SK-N-SH (cell line): ENCODE data around the gene GLIS1. TPM values are rescaled to one million over a fixed set of nuclear protein-coding genes. Genes with fewer than 3 reads are reported as not detected.

Experiments
- CTCF ChIA-PET: fragments of 300-600, 350-600 bp; formaldehyde crosslinking; extraction: SDS; loops from one replicate; lab custom pipeline; 2021; lab: Yijun Ruan, JAX
- POLR2A ChIA-PET: fragments of 350-600 bp; sonication (Branson Sonifier 250); formaldehyde crosslinking; extraction: SDS; loops from one replicate; lab custom pipeline; 2020; ENCODE audit warnings: antibody characterized with exemption, inconsistent platforms; lab: Yijun Ruan, JAX
- DNase-seq: peaks from one replicate; pipeline ENCODE4 v3.0.0; 2012
- H2AFZ ChIP-seq: fragments of 200-600 bp; sonication (generic); 2 replicates; pipeline ENCODE4 v1.8.1; 2016; ENCODE audit warnings: antibody characterized with exemption, mild to moderate bottlenecking, low read depth
- H3F3A ChIP-seq: fragments of 200-600 bp; sonication (generic); replicated peaks from 2 replicates; pipeline ENCODE3; 2016; ENCODE audit warnings: antibody characterized with exemption, mild to moderate bottlenecking; ENCODE audit not compliant: insufficient read depth
- H3K27ac ChIP-seq, 2 experiments: fragments of 200-500 bp in 1 of 2; fragments of 200-600 bp in 1 of 2; sonication (Bioruptor generic) in 1 of 2; sonication (generic), shearing (Covaris generic) in 1 of 2; 2 replicates each; pipeline versions ENCODE4 v1.5.1 to v1.6.1; 2014 to 2016; ENCODE audit warnings: low read depth in 2 of 2, inconsistent platforms in 1 of 2, low read length in 1 of 2, mild to moderate bottlenecking in 1 of 2, mixed read lengths in 1 of 2
- H3K27me3 ChIP-seq: fragments of 200-600 bp; sonication (generic), shearing (Covaris generic); 2 replicates; pipeline ENCODE4 v1.6.1; 2016; ENCODE audit warnings: mixed run types; ENCODE audit not compliant: insufficient read depth
- H3K36me3 ChIP-seq, 2 experiments: fragments of 200-500 bp in 1 of 2; fragments of 200-600 bp in 1 of 2; sonication (Bioruptor generic) in 1 of 2; sonication (generic) in 1 of 2; replicated peaks in 1 of 2; 2 replicates each; pipeline versions ENCODE3 to v1.5.1; 2014 to 2016; ENCODE audit warnings: low read length in 1 of 2, mild to moderate bottlenecking in 1 of 2; ENCODE audit not compliant: insufficient read depth in 2 of 2, control insufficient read depth in 1 of 2
- H3K4me1 ChIP-seq, 2 experiments: fragments of 200-500 bp in 1 of 2; fragments of 200-600 bp in 1 of 2; sonication (Bioruptor generic) in 1 of 2; sonication (generic), shearing (Covaris generic) in 1 of 2; 2 replicates each; pipeline versions ENCODE4 v1.5.1 to v1.6.1; 2014 to 2016; ENCODE audit warnings: low read depth in 1 of 2, low read length in 1 of 2, mixed run types in 1 of 2; ENCODE audit not compliant: insufficient read depth in 2 of 2, control insufficient read depth in 1 of 2
- H3K4me2 ChIP-seq: fragments of 200-600 bp; sonication (generic), shearing (Covaris generic); 2 replicates; pipeline ENCODE4 v1.6.1; 2017; ENCODE audit warnings: mixed run types
- H3K4me3 ChIP-seq, 2 experiments: fragments of 200-500 bp in 1 of 2; fragments of 200-600 bp in 1 of 2; sonication (Bioruptor generic) in 1 of 2; sonication (generic), shearing (Covaris generic) in 1 of 2; 2 replicates each; pipeline versions ENCODE4 v1.5.1 to v1.8.1; 2014 to 2016; ENCODE audit warnings: low read depth in 2 of 2, inconsistent platforms in 1 of 2, low read length in 1 of 2, mild to moderate bottlenecking in 1 of 2, mixed read lengths in 1 of 2, moderate library complexity in 1 of 2
- H3K79me2 ChIP-seq: fragments of 200-600 bp; sonication (generic); 2 replicates; pipeline ENCODE4 v1.8.1; 2017; ENCODE audit warnings: mild to moderate bottlenecking; ENCODE audit not compliant: insufficient read depth
- H3K9ac ChIP-seq: fragments of 200-600 bp; sonication (generic); 2 replicates; pipeline ENCODE4 v1.6.1; 2017; ENCODE audit warnings: mixed run types
- H3K9me2 ChIP-seq: fragments of 200-600 bp; sonication (generic); 2 replicates; pipeline ENCODE4 v1.6.1; 2017; ENCODE audit warnings: mixed run types
- H3K9me3 ChIP-seq: fragments of 200-600 bp; sonication (generic); 2 replicates; pipeline ENCODE4 v1.6.1; 2017; ENCODE audit warnings: mixed run types, mild to moderate bottlenecking, moderate library complexity
- H4K20me1 ChIP-seq: fragments of 200-600 bp; sonication (generic); 2 replicates; pipeline ENCODE4 v1.6.1; 2017; ENCODE audit warnings: mild to moderate bottlenecking, mixed run types; ENCODE audit not compliant: insufficient read depth
- ELF1 ChIP-seq: IDR thresholded peaks from 2 replicates; pipeline ENCODE4 v1.4.0; 2012
- EZH2phosphoT487 ChIP-seq: fragments of 200-600 bp; sonication (generic); IDR thresholded peaks from 2 replicates; pipeline ENCODE4 v1.6.1; 2017; ENCODE audit warnings: low read depth, mixed run types, mild to moderate bottlenecking, antibody characterized with exemption, moderate library complexity, borderline replicate concordance
- GABPA ChIP-seq: IDR thresholded peaks from 2 replicates; pipeline ENCODE4 v1.4.0; 2012; ENCODE audit warnings: low read depth, mild to moderate bottlenecking
- JUND ChIP-seq: IDR thresholded peaks from 2 replicates; pipeline ENCODE4 v1.4.0; 2012
- MEF2A ChIP-seq: IDR thresholded peaks from 2 replicates; pipeline ENCODE4 v1.4.0; 2012; ENCODE audit warnings: low read depth, borderline replicate concordance
- MXI1 ChIP-seq: IDR thresholded peaks from 2 replicates; pipeline ENCODE4 v1.6.1; 2012; ENCODE audit warnings: mild to moderate bottlenecking, low read depth, low read length, improper control_type of control experiment
- NRF1 ChIP-seq: IDR thresholded peaks from 2 replicates; pipeline ENCODE4 v1.6.1; 2012; ENCODE audit warnings: low read depth, mild to moderate bottlenecking, low read length
- PBX3 ChIP-seq: IDR thresholded peaks from 2 replicates; pipeline ENCODE4; 2012
- POLR2AphosphoS5 ChIP-seq: IDR thresholded peaks from 2 replicates; pipeline ENCODE4 v1.6.1; 2012; ENCODE audit warnings: low read depth, low read length
- RAD21 ChIP-seq: IDR thresholded peaks from 2 replicates; pipeline ENCODE4 v1.6.1; 2012; ENCODE audit warnings: mild to moderate bottlenecking, low read length
- RCOR1 ChIP-seq: fragments of 150-350 bp; IDR thresholded peaks from 2 replicates; pipeline ENCODE4 v1.6.1; 2017; ENCODE audit warnings: antibody characterized with exemption, low read length
- RFX5 ChIP-seq: IDR thresholded peaks from 2 replicates; pipeline ENCODE4 v1.6.1; 2012; ENCODE audit warnings: mild to moderate bottlenecking, improper control_type of control experiment, low read length
- SIN3A ChIP-seq: IDR thresholded peaks from 2 replicates; pipeline ENCODE4 v1.6.1; 2012; ENCODE audit warnings: low read depth, mild to moderate bottlenecking, low read length, moderate library complexity, borderline replicate concordance
- SMC3 ChIP-seq: IDR thresholded peaks from 2 replicates; pipeline ENCODE4 v1.6.1; 2012; ENCODE audit warnings: low read depth, low read length, improper control_type of control experiment
- TAF1 ChIP-seq: IDR thresholded peaks from 2 replicates; pipeline ENCODE4 v1.6.1; 2012; ENCODE audit warnings: low read depth, mild to moderate bottlenecking, low read length, moderate library complexity, borderline replicate concordance
- USF1 ChIP-seq: IDR thresholded peaks from 2 replicates; pipeline ENCODE4 v1.4.0; 2012; ENCODE audit warnings: low read depth, borderline replicate concordance
- USF2 ChIP-seq: fragments of 150-350 bp; IDR thresholded peaks from 2 replicates; pipeline ENCODE4 v1.6.1; 2017; ENCODE audit warnings: antibody characterized with exemption, low read length, low read depth, borderline replicate concordance
- WGBS: methylation state at CpG from one replicate; pipeline ENCODE4 v1.1.6; 2017; ENCODE audit warnings: low lambda C conversion rate; 5-methylcytosine and 5-hydroxymethylcytosine counted together
- polyA plus RNA-seq, 3 experiments: library from polyadenylated mRNA; depleted of rRNA; stranded (reverse); fragments of >200 nt; gene quantifications; 2 replicates each; pipeline ENCODE4 v1.2.3, GENCODE V29; 2012

The GLIS1 gene
- polyA plus RNA-seq, 1 of the 3 experiments (the other 2 are of a cell fraction) = 0.13 TPM

GRCh38 chr1:53518775-53519174 lies 220.2 kb downstream of the GLIS1 start:
- Histone ChIP-seq H3K9me2 (no peaks in the 10 kb centered on the region), H3K27me3 (no peaks in the 10 kb centered on the region), H3K36me3 (no peaks in the 10 kb centered on the region), H3K79me2 (no peaks in the 10 kb centered on the region), H3F3A (no peaks in the 10 kb centered on the region), H3K4me2 (no peak overlapping the region), H3K9ac (no peak overlapping the region), H3K27ac (no peak overlapping the region), H4K20me1 (no peaks in the 10 kb centered on the region), H2AFZ (no peak overlapping the region), H3K4me3 (no peak overlapping the region), H3K4me1 (peaks cover 0 to 64% of the 10 kb centered on the region in 2 experiments; a peak in 1 of 4 replicates), H3K9me3 (no peaks in the 10 kb centered on the region)
- 61% methylated on average over 5 of the region's 6 CpGs for WGBS
- CTCF ChIA-PET = interaction anchor here (0.7 to 5.2 kb wide), 2 partner anchors 34 to 160 kb away, joined by 3 to 21 read pairs; no protein-coding TSS in a partner anchor
- no peak for TF ChIP-seq TAF1
- no peak for TF ChIP-seq GABPA
- no peak for TF ChIP-seq NRF1
- no peak for TF ChIP-seq USF2
- no peak for TF ChIP-seq RAD21
- no peak for TF ChIP-seq RCOR1
- no peak for TF ChIP-seq USF1
- no peak for TF ChIP-seq POLR2AphosphoS5
- TF ChIP-seq EZH2phosphoT487 = no peak
- POLR2A ChIA-PET = no interaction called here
- no peak for DNase-seq

GRCh38 chr1:53517821-53518352 lies 221.1 kb downstream of the GLIS1 start:
- DNase-seq = no peak
- Histone ChIP-seq H3K79me2 (no peaks in the 10 kb centered on the region), H3K27me3 (no peaks in the 10 kb centered on the region), H3F3A (peaks cover 2% of the 10 kb centered on the region), H3K9ac (no peak overlapping the region), H3K27ac (no peak overlapping the region), H4K20me1 (no peaks in the 10 kb centered on the region), H3K4me3 (no peak overlapping the region), H3K9me2 (no peaks in the 10 kb centered on the region), H3K9me3 (no peaks in the 10 kb centered on the region), H3K4me1 (peaks cover under 1 to 66% of the 10 kb centered on the region in 2 experiments; a peak in 1 of 4 replicates), H3K36me3 (no peaks in the 10 kb centered on the region), H3K4me2 (no peak overlapping the region), H2AFZ (no peak overlapping the region)
- ChIA-PET CTCF (interaction anchor here (1.6 to 5.2 kb wide), 2 partner anchors 33 to 67 kb away, joined by 4 to 21 read pairs; no protein-coding TSS in a partner anchor), POLR2A (no interaction called here)
- WGBS = 76% methylated on average over 12 of the region's 19 CpGs
- TF ChIP-seq SMC3 (no peak), SIN3A (no peak), EZH2phosphoT487 (no peak), ELF1 (no peak), PBX3 (no peak), RFX5 (no peak), USF1 (no peak), GABPA (no peak), TAF1 (no peak), RAD21 (no peak), POLR2AphosphoS5 (no peak), MEF2A (no peak), MXI1 (no peak), JUND (no peak), USF2 (no peak)
